Measurements from ENCODE around the gene FKBP9. TPM values are rescaled to one million over a fixed set of nuclear protein-coding genes. Genes with fewer than 3 reads are reported as not detected.

Gene FKBP9, protein sequence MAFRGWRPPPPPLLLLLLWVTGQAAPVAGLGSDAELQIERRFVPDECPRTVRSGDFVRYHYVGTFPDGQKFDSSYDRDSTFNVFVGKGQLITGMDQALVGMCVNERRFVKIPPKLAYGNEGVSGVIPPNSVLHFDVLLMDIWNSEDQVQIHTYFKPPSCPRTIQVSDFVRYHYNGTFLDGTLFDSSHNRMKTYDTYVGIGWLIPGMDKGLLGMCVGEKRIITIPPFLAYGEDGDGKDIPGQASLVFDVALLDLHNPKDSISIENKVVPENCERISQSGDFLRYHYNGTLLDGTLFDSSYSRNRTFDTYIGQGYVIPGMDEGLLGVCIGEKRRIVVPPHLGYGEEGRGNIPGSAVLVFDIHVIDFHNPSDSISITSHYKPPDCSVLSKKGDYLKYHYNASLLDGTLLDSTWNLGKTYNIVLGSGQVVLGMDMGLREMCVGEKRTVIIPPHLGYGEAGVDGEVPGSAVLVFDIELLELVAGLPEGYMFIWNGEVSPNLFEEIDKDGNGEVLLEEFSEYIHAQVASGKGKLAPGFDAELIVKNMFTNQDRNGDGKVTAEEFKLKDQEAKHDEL
- 9.9 and 10.1 TPM in 2 replicates for total RNA-seq (2021; fragmentation: NEBNext Ultra II Directional; extraction: Animal tissue kit (Norgen Biotek cat#: 25700))
- 7.2 and 7.9 TPM in 2 replicates for polyA plus RNA-seq (2011; rRNA removed)
- 5.5 TPM for polyA plus RNA-seq (2011; cell fraction: cytosol; rRNA removed)
- 4.8 TPM for polyA plus RNA-seq (2011; cell fraction: nucleus; rRNA removed)
- polyA plus RNA-seq (2012, experiment 1 of 2), result 9.6 to 11.3 TPM (median 10.4 TPM) in 4 replicates
- 2.3 TPM for polyA plus RNA-seq (2012, experiment 2 of 2)
- 9.8 TPM for polyA plus RNA-seq (2013, experiment 1 of 2)
- polyA plus RNA-seq (2013, experiment 2 of 2), result 10.3 TPM
- 7.8 and 17.5 TPM in 2 replicates for polyA minus RNA-seq (2011; rRNA and poly(A)+ RNA removed)
- polyA minus RNA-seq (2011; cell fraction: cytosol; rRNA and poly(A)+ RNA removed), result 10.3 TPM
- polyA minus RNA-seq (2011; cell fraction: nucleus; rRNA and poly(A)+ RNA removed), result 10.6 TPM
- long read RNA-seq, experiment 1, partial matches to known transcripts, result 1 of 6 reads
- long read RNA-seq, experiment 1, other reads (novel, unspliced or antisense), result 5 of 6 reads
- long read RNA-seq, experiment 2, result 0 reads

DNA sequence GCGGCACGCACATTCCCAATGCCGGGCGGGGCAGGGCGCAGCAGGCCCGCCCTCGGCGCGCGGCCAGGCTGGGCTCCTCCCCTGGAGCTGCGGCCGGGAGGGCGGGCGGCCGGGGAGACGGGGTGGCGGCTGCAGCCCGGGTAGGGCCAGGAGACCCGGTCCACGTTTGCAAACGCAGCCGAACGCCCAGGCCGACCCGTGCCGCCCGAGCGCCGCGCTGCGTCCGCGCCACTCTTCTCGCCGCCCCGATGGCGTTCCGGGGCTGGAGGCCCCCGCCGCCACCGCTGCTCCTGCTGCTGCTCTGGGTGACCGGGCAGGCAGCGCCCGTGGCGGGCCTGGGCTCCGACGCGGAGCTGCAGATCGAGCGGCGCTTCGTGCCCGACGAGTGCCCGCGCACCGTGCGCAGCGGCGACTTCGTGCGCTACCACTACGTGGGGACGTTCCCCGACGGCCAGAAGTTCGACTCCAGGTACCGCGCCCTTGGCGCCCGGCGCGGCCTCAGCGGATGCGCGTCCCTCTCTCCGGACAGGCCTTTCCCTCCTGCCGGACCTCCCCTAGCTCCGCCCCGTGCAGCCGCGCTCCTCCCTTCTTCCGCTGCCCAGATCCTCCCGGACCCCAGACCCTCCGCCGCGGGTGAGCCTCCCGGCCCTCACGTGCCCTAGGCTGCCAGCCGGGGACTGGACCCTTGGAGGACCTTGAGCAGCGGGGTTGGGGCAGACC lies at the start of gene FKBP9:
FKBP9 (plus strand) TSS at position 115 of the 720 bp plus-strand sequence; CDS start at position 249, 134 bp downstream.
- FAIRE-seq, result no peak
- CTCF ChIA-PET (ENCODE audit: partially characterized antibody), result interaction anchor here (0.9 to 2.9 kb wide), 4 partner anchors 10 to 152 kb away, joined by 4 to 15 read pairs (median 6); partner anchors contain the start of gene RP9
- TF ChIP-seq POU5F1 (IDR thresholded peaks at IDR 0.05; ENCODE audit: low read depth, low read length) (no peak), CHD1 (IDR thresholded peaks at IDR 0.05; ENCODE audit: low read depth, low read length) (no peak), CEBPB (IDR thresholded peaks at IDR 0.05; ENCODE audit: low read depth, low read length) (no peak), KDM4A (IDR thresholded peaks at IDR 0.05; ENCODE audit: low read depth, low read length, severe bottlenecking) (peak; percentile 97), POLR2A (IDR thresholded peaks at IDR 0.05; ENCODE audit: control extremely low read depth in 1 of 2, low read depth in 2 of 2, low read length in 2 of 2) (peak in 1 of 2 experiments; percentile 29; a peak in 1 of 3 replicates)
- TF ChIP-seq, protein P1, sequence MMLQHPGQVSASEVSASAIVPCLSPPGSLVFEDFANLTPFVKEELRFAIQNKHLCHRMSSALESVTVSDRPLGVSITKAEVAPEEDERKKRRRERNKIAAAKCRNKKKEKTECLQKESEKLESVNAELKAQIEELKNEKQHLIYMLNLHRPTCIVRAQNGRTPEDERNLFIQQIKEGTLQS (IDR thresholded peaks at IDR 0.05; ENCODE audit: insufficient read depth, low read depth, low read length), result no peak

More for the DNA sequence above, at the start of gene FKBP9:
- peak in 1 of 2 experiments; percentile 89 for DNase-seq (ENCODE audit: low read depth in 1 of 2, low spot score in 2 of 2)
- no peaks in the 10 kb centered on the region for H3K79me1 ChIP-seq (ENCODE audit: low read depth, low read length)
- no peak within 1 kb of the TSS for H3K4ac ChIP-seq (replicated peaks; ENCODE audit: insufficient read length, low read depth, low read length)
- no peak within 1 kb of the TSS for H3K23ac ChIP-seq (ENCODE audit: insufficient read length)
- no peak within 1 kb of the TSS for H2BK120ac ChIP-seq (replicated peaks; ENCODE audit: low read depth, low read length)
- peak within 1 kb of the TSS; percentile 71 for H3K18ac ChIP-seq (ENCODE audit: extremely low read depth, low read length)
- H3K56ac ChIP-seq (replicated peaks; ENCODE audit: insufficient read length, low read depth, low read length), result peak within 1 kb of the TSS; percentile 10
- 3% methylated on average over 51 of the region's 91 CpGs; no CpG with 5 or more reads in 1 of the 2 experiments for WGBS, 2 experiments (ENCODE audit: extremely low coverage in 1 of 2, insufficient coverage in 1 of 2, insufficient read length in 1 of 2, insufficient replicate concordance in 2 of 2, low coverage in 1 of 2, low lambda C conversion rate in 2 of 2, missing lambda C conversion rate in 1 of 2)
- no peak within 1 kb of the TSS for H2BK5ac ChIP-seq (ENCODE audit: low read depth, low read length)
- H4K91ac ChIP-seq (replicated peaks; ENCODE audit: insufficient read length, low read length), result peak within 1 kb of the TSS; percentile 48
- H3K27ac ChIP-seq (ENCODE audit: low read depth, low read length), result no peak within 1 kb of the TSS
- peak within 1 kb of the TSS; percentile 57 for H4K8ac ChIP-seq (ENCODE audit: extremely low read depth, insufficient read depth, low read length)
- POLR2A ChIA-PET (ENCODE audit: partially characterized antibody), result interaction anchor here (3.0 kb wide), 1 partner anchor 15 kb away, joined by 19 read pairs; no protein-coding TSS in a partner anchor
- H2BK20ac ChIP-seq (ENCODE audit: low read length), result no peak within 1 kb of the TSS
- no peaks in the 10 kb centered on the region for H4K20me1 ChIP-seq (replicated peaks in 1 of 2; ENCODE audit: control insufficient read depth in 1 of 2, insufficient read depth in 2 of 2, low read length in 2 of 2)
- H2BK15ac ChIP-seq (ENCODE audit: low read length), result peak within 1 kb of the TSS; percentile 46; the same call in 1 of the 2 replicates
- H3K9me3 ChIP-seq (ENCODE audit: insufficient read depth in 2 of 2, low read depth in 1 of 2, low read length in 1 of 2), result no peaks in the 10 kb centered on the region
- H3K79me2 ChIP-seq (ENCODE audit: control insufficient read depth in 1 of 2, insufficient read depth in 2 of 2, low read length in 2 of 2), result no peaks in the 10 kb centered on the region
- peak within 1 kb of the TSS; percentile 50 to 83 (median 60) for H3K4me3 ChIP-seq (ENCODE audit: extremely low read depth in 1 of 4, insufficient read depth in 2 of 4, low read depth in 3 of 4, low read length in 4 of 4)
- peak within 1 kb of the TSS; percentile 71 to 79 for H3K4me2 ChIP-seq (ENCODE audit: insufficient read depth in 1 of 2, low read depth in 2 of 2, low read length in 2 of 2)
- no peaks in the 10 kb centered on the region for H3K36me3 ChIP-seq (ENCODE audit: control insufficient read depth in 2 of 4, insufficient read depth in 4 of 4, low read length in 3 of 4)
- H2AFZ ChIP-seq (ENCODE audit: low read length), result peak within 1 kb of the TSS; percentile 30
- H3K14ac ChIP-seq (ENCODE audit: insufficient read length), result no peak within 1 kb of the TSS
- peaks cover 0 to 8% (median 3%) of the 10 kb centered on the region in 4 experiments; a peak in 4 of 7 replicates for H3K4me1 ChIP-seq (replicated peaks in 1 of 4; ENCODE audit: control insufficient read depth in 3 of 4, insufficient read depth in 4 of 4, low read length in 3 of 4)
- peaks cover 0 to 22% (median 13%) of the 10 kb centered on the region in 4 experiments; a peak in 5 of 7 replicates for H3K27me3 ChIP-seq (replicated peaks in 1 of 4; ENCODE audit: control insufficient read depth in 3 of 4, extremely low read depth in 1 of 4, insufficient read depth in 3 of 4, low read length in 3 of 4)
- no peak within 1 kb of the TSS for H4K5ac ChIP-seq (ENCODE audit: insufficient read length, low read depth, low read length)
- H3K9ac ChIP-seq (replicated peaks in 1 of 4; ENCODE audit: extremely low read depth in 1 of 4, low read depth in 3 of 4, low read length in 3 of 4), result peak within 1 kb of the TSS; percentile 26 to 71 (median 44); a peak in 5 of 7 replicates
- H3K23me2 ChIP-seq (ENCODE audit: low read depth, low read length), result peaks cover 10% of the 10 kb centered on the region; the same call in 1 of the 2 replicates
- H2BK12ac ChIP-seq (ENCODE audit: low read depth, low read length), result peak within 1 kb of the TSS; percentile 60; the same call in 1 of the 2 replicates
- H2AK5ac ChIP-seq (ENCODE audit: low read depth, low read length), result no peak within 1 kb of the TSS

All from H1 (cell line).